Karpas-422 (cell line): ENCODE data around the gene NPBWR2. TPM values are rescaled to one million over a fixed set of nuclear protein-coding genes. Genes with fewer than 3 reads are reported as not detected.

Experiments used
- DNase-seq: peaks from one replicate; pipeline ENCODE4 v3.0.0-alpha.2; 2015
- H2AFZ ChIP-seq: fragments of 200-600 bp; sonication (generic); 2 replicates; pipeline ENCODE4 v1.6.1; 2014; ENCODE audit warnings: antibody characterized with exemption, low read length, mixed read lengths
- H3K27ac ChIP-seq: fragments of 200-600 bp; sonication (generic); 2 replicates; pipeline ENCODE4 v1.5.1; 2014; ENCODE audit warnings: mild to moderate bottlenecking, low read length, moderate library complexity
- H3K27me3 ChIP-seq: fragments of 200-600 bp; sonication (generic); 2 replicates; pipeline ENCODE4 v1.6.1; 2014; ENCODE audit warnings: low read length, mixed read lengths
- H3K36me3 ChIP-seq: fragments of 200-600 bp; sonication (generic); 2 replicates; pipeline ENCODE4 v1.6.1; 2014; ENCODE audit warnings: low read length, mixed read lengths; ENCODE audit not compliant: insufficient read depth
- H3K4me1 ChIP-seq: fragments of 200-600 bp; sonication (generic); 2 replicates; pipeline ENCODE4 v1.6.1; 2014; ENCODE audit warnings: mild to moderate bottlenecking, low read length, mixed read lengths
- H3K4me2 ChIP-seq: fragments of 200-600 bp; sonication (generic); 2 replicates; pipeline ENCODE4 v1.6.1; 2014; ENCODE audit warnings: low read length, low read depth, mild to moderate bottlenecking; ENCODE audit not compliant: poor library complexity, severe bottlenecking
- H3K4me3 ChIP-seq: fragments of 200-600 bp; sonication (generic); 2 replicates; pipeline ENCODE4 v1.5.1; 2014; ENCODE audit warnings: mild to moderate bottlenecking, antibody characterized with exemption, low read length, mixed read lengths
- H3K79me2 ChIP-seq: fragments of 200-600 bp; sonication (generic); 2 replicates; pipeline ENCODE4 v1.6.1; 2014; ENCODE audit warnings: mild to moderate bottlenecking, low read length, mixed read lengths
- H3K9ac ChIP-seq: fragments of 200-600 bp; sonication (generic); 2 replicates; pipeline ENCODE4 v1.6.0; 2014; ENCODE audit warnings: low read length
- H3K9me2 ChIP-seq: fragments of 200-600 bp; sonication (generic), shearing (Covaris generic); replicated peaks from 2 replicates; pipeline ENCODE4 v1.6.0; 2014; ENCODE audit warnings: mild to moderate bottlenecking, low read length, moderate library complexity; ENCODE audit not compliant: insufficient read depth
- H3K9me3 ChIP-seq: fragments of 300-700, 200-600 bp; sonication (generic); 2 replicates; pipeline ENCODE4 v1.6.1; 2014; ENCODE audit warnings: low read length, mixed read lengths
- H4K20me1 ChIP-seq: fragments of 200-600 bp; sonication (generic); 2 replicates; pipeline ENCODE4 v1.6.1; 2014; ENCODE audit warnings: mild to moderate bottlenecking, antibody characterized with exemption, low read length, low read depth; ENCODE audit not compliant: insufficient read depth
- total RNA-seq: library from RNA; depleted of rRNA; stranded (reverse); fragments of >200 nt; shearing (Covaris generic); gene quantifications from 2 replicates; pipeline ENCODE4 v1.2.3, GENCODE V29; 2014; ENCODE audit warnings: low replicate concordance

NPBWR2 gene
- total RNA-seq, 1 experiment from 2014 or later, result not detected

GRCh38 chr20:64145458-64146300 lies 38.3 kb upstream of the NPBWR2 start:
- no peak overlapping the region for H3K9ac ChIP-seq
- no peaks in the 10 kb centered on the region for H3K36me3 ChIP-seq
- no peak overlapping the region for H3K4me3 ChIP-seq
- H2AFZ ChIP-seq, result no peak overlapping the region
- H3K9me2 ChIP-seq, result no peaks in the 10 kb centered on the region
- H3K79me2 ChIP-seq, result no peaks in the 10 kb centered on the region
- no peak for DNase-seq
- no peak overlapping the region for H3K4me2 ChIP-seq
- no peaks in the 10 kb centered on the region for H4K20me1 ChIP-seq
- peaks cover 11% of the 10 kb centered on the region for H3K9me3 ChIP-seq
- H3K27ac ChIP-seq, result no peak overlapping the region
- H3K27me3 ChIP-seq, result no peaks in the 10 kb centered on the region
- H3K4me1 ChIP-seq, result no peaks in the 10 kb centered on the region

GRCh38 chr20:64144144-64144912 lies 37.0 kb upstream of the NPBWR2 start:
- no peaks in the 10 kb centered on the region for H3K36me3 ChIP-seq
- no peaks in the 10 kb centered on the region for H3K27me3 ChIP-seq
- no peak overlapping the region for H3K9ac ChIP-seq
- H2AFZ ChIP-seq, result no peak overlapping the region
- no peaks in the 10 kb centered on the region for H3K4me1 ChIP-seq
- H4K20me1 ChIP-seq, result no peaks in the 10 kb centered on the region
- H3K27ac ChIP-seq, result no peak overlapping the region
- DNase-seq, result no peak
- peaks cover 11% of the 10 kb centered on the region for H3K9me3 ChIP-seq
- no peaks in the 10 kb centered on the region for H3K79me2 ChIP-seq
- no peak overlapping the region for H3K4me3 ChIP-seq
- no peak overlapping the region for H3K4me2 ChIP-seq
- H3K9me2 ChIP-seq, result no peaks in the 10 kb centered on the region

- Histone ChIP-seq H3K27ac (no peak overlapping the region), H3K4me1 (no peaks in the 10 kb centered on the region), H3K9me2 (no peaks in the 10 kb centered on the region), H3K4me3 (no peak overlapping the region), H4K20me1 (no peaks in the 10 kb centered on the region), H3K27me3 (no peaks in the 10 kb centered on the region), H3K36me3 (no peaks in the 10 kb centered on the region), H3K4me2 (no peak overlapping the region), H3K9me3 (peaks cover 11% of the 10 kb centered on the region), H2AFZ (no peak overlapping the region), H3K9ac (no peak overlapping the region), H3K79me2 (no peaks in the 10 kb centered on the region)
- no peak for DNase-seq
Measured at GRCh38 chr20:64143018-64143801, 35.8 kb upstream of the NPBWR2 start.

GRCh38 chr20:64142590-64142989 lies 35.2 kb upstream of the NPBWR2 start:
- H3K9me3 ChIP-seq, result peaks cover 11% of the 10 kb centered on the region
- H3K9ac ChIP-seq, result no peak overlapping the region
- H3K36me3 ChIP-seq, result no peaks in the 10 kb centered on the region
- DNase-seq, result no peak
- H3K79me2 ChIP-seq, result no peaks in the 10 kb centered on the region
- H4K20me1 ChIP-seq, result no peaks in the 10 kb centered on the region
- no peak overlapping the region for H3K4me3 ChIP-seq
- H2AFZ ChIP-seq, result no peak overlapping the region
- no peaks in the 10 kb centered on the region for H3K27me3 ChIP-seq
- no peaks in the 10 kb centered on the region for H3K9me2 ChIP-seq
- no peaks in the 10 kb centered on the region for H3K4me1 ChIP-seq
- no peak overlapping the region for H3K27ac ChIP-seq
- H3K4me2 ChIP-seq, result no peak overlapping the region

- Histone ChIP-seq H3K9me3 (peaks cover 11% of the 10 kb centered on the region), H3K4me2 (no peak overlapping the region), H3K4me3 (no peak overlapping the region), H3K9ac (no peak overlapping the region), H2AFZ (no peak overlapping the region), H3K9me2 (no peaks in the 10 kb centered on the region), H3K36me3 (no peaks in the 10 kb centered on the region), H3K27me3 (no peaks in the 10 kb centered on the region), H3K4me1 (no peaks in the 10 kb centered on the region), H4K20me1 (no peaks in the 10 kb centered on the region), H3K79me2 (no peaks in the 10 kb centered on the region), H3K27ac (no peak overlapping the region)
- DNase-seq, result no peak
Measured at GRCh38 chr20:64140956-64141355, 33.6 kb upstream of the NPBWR2 start.

- no peak overlapping the region for H3K4me3 ChIP-seq
- no peaks in the 10 kb centered on the region for H3K36me3 ChIP-seq
- no peaks in the 10 kb centered on the region for H3K4me1 ChIP-seq
- no peaks in the 10 kb centered on the region for H4K20me1 ChIP-seq
- no peak overlapping the region for H2AFZ ChIP-seq
- no peak overlapping the region for H3K27ac ChIP-seq
- H3K9me3 ChIP-seq, result peaks cover 10% of the 10 kb centered on the region
- no peak overlapping the region for H3K9ac ChIP-seq
- H3K4me2 ChIP-seq, result no peak overlapping the region
- H3K9me2 ChIP-seq, result no peaks in the 10 kb centered on the region
- H3K27me3 ChIP-seq, result no peaks in the 10 kb centered on the region
- DNase-seq, result no peak
- H3K79me2 ChIP-seq, result no peaks in the 10 kb centered on the region
Measured at GRCh38 chr20:64140061-64140931, 32.9 kb upstream of the NPBWR2 start.

GRCh38 chr20:64139199-64140060 lies 32.1 kb upstream of the NPBWR2 start:
- Histone ChIP-seq H4K20me1 (no peaks in the 10 kb centered on the region), H3K27ac (no peak overlapping the region), H3K36me3 (no peaks in the 10 kb centered on the region), H3K9ac (no peak overlapping the region), H2AFZ (no peak overlapping the region), H3K9me3 (peaks cover 2% of the 10 kb centered on the region; the same call in 1 of the 2 replicates), H3K4me2 (no peak overlapping the region), H3K4me1 (no peaks in the 10 kb centered on the region), H3K4me3 (no peak overlapping the region), H3K79me2 (no peaks in the 10 kb centered on the region), H3K27me3 (no peaks in the 10 kb centered on the region), H3K9me2 (no peaks in the 10 kb centered on the region)
- DNase-seq, result no peak
